ENCODE data around the gene ABCC4. TPM values are rescaled to one million over a fixed set of nuclear protein-coding genes. Genes with fewer than 3 reads are reported as not detected.

ABCC4 gene
- total RNA-seq, 1 experiment from 2014 or later, result 12.9 TPM

GRCh38 chr13:95154413-95154886, 146.8 kb downstream of the ABCC4 start:
- H3K9me3 ChIP-seq (replicated peaks), result no peaks in the 10 kb centered on the region
- no peaks in the 10 kb centered on the region for H3K36me3 ChIP-seq
- H3K27ac ChIP-seq, result no peak overlapping the region
- DNase-seq (ENCODE audit: low read depth in 1 of 2, low spot score in 2 of 2), result no peak
- H3K27me3 ChIP-seq (replicated peaks), result no peaks in the 10 kb centered on the region
- no peak overlapping the region for H3K4me3 ChIP-seq
- H3K4me1 ChIP-seq (replicated peaks), result peaks cover 7% of the 10 kb centered on the region

GRCh38 chr13:95153647-95154412, 147.4 kb downstream of the ABCC4 start:
- no peaks in the 10 kb centered on the region for H3K9me3 ChIP-seq (replicated peaks)
- peaks cover 7% of the 10 kb centered on the region for H3K4me1 ChIP-seq (replicated peaks)
- no peak overlapping the region for H3K4me3 ChIP-seq
- no peak for DNase-seq (ENCODE audit: low read depth in 1 of 2, low spot score in 2 of 2)
- no peaks in the 10 kb centered on the region for H3K27me3 ChIP-seq (replicated peaks)
- no peaks in the 10 kb centered on the region for H3K36me3 ChIP-seq
- H3K27ac ChIP-seq, result no peak overlapping the region

DNA sequence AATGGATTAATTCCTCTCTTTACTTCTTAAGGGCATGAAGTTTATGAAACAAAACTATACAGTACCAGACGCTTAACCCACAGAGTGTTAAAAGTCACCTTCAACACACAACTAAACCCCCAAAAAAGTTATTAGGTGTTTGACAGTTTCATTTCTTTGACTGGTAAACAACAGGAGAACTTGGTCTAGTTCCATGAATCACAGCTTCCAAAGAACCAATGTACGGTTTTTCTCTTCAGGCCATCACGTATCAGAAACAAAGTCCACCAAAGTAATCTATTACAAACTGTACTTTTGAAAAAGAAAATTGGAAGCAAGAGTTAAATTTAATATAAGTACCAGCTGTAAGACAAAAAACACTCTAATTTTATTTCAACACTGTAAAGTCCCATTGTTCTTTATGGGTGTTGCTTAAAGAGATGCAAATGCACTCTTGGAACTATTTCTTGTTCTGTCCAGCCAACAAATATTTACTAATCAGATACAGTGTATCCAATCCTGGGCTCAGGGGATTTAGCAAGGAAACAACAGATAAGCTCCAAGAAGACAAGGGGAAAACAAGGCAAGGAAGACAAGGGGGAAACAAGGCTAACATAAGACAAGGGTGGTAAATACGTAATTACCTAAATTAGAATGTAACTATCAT, 149.2 kb downstream of the ABCC4 start:
- no peak for DNase-seq (ENCODE audit: low read depth in 1 of 2, low spot score in 2 of 2)
- H3K4me1 ChIP-seq (replicated peaks), result peaks cover 7% of the 10 kb centered on the region
- H3K27me3 ChIP-seq (replicated peaks), result no peaks in the 10 kb centered on the region
- H3K36me3 ChIP-seq, result no peaks in the 10 kb centered on the region
- no peak overlapping the region for H3K27ac ChIP-seq
- no peak overlapping the region for H3K4me3 ChIP-seq
- H3K9me3 ChIP-seq (replicated peaks), result no peaks in the 10 kb centered on the region

- H3K9me3 ChIP-seq (replicated peaks), result no peaks in the 10 kb centered on the region
- H3K4me3 ChIP-seq, result no peak overlapping the region
- no peaks in the 10 kb centered on the region for H3K36me3 ChIP-seq
- peaks cover 7% of the 10 kb centered on the region for H3K4me1 ChIP-seq (replicated peaks)
- H3K27me3 ChIP-seq (replicated peaks), result no peaks in the 10 kb centered on the region
- no peak overlapping the region for H3K27ac ChIP-seq
- no peak for DNase-seq (ENCODE audit: low read depth in 1 of 2, low spot score in 2 of 2)
Observed at GRCh38 chr13:95150555-95150954, 150.7 kb downstream of the ABCC4 start.

DNA sequence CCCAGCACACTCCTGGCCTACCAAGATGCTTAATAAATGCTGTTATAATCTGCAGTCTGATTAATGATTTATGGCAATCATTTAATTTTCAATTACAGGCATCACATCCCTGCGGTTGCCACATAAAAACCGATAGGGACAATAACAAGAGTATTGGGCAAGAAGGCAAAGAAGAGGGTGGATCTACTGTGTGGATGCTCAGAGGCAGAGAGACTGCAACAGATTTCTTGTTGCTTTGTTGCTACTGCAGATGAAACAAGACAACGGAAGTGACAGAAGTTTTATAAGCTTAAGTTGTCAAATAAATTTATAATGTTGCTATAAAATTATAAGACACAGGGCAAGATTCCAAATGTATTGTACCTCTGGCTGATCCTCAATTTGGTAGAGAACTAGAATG, 154.8 kb downstream of the ABCC4 start:
- no peak overlapping the region for H3K4me3 ChIP-seq
- H3K27ac ChIP-seq, result no peak overlapping the region
- H3K4me1 ChIP-seq (replicated peaks), result no peaks in the 10 kb centered on the region
- no peaks in the 10 kb centered on the region for H3K36me3 ChIP-seq
- H3K27me3 ChIP-seq (replicated peaks), result no peaks in the 10 kb centered on the region
- no peaks in the 10 kb centered on the region for H3K9me3 ChIP-seq (replicated peaks)
- DNase-seq (ENCODE audit: low read depth in 1 of 2, low spot score in 2 of 2), result no peak

GRCh38 chr13:95145587-95145986, 155.7 kb downstream of the ABCC4 start:
- no peak for DNase-seq (ENCODE audit: low read depth in 1 of 2, low spot score in 2 of 2)
- Histone ChIP-seq H3K27ac (no peak overlapping the region), H3K9me3 (replicated peaks) (no peaks in the 10 kb centered on the region), H3K27me3 (replicated peaks) (no peaks in the 10 kb centered on the region), H3K36me3 (no peaks in the 10 kb centered on the region), H3K4me3 (no peak overlapping the region), H3K4me1 (replicated peaks) (no peaks in the 10 kb centered on the region)

- Histone ChIP-seq H3K27ac (no peak overlapping the region), H3K4me1 (replicated peaks) (no peaks in the 10 kb centered on the region), H3K36me3 (no peaks in the 10 kb centered on the region), H3K27me3 (replicated peaks) (no peaks in the 10 kb centered on the region), H3K4me3 (no peak overlapping the region), H3K9me3 (replicated peaks) (no peaks in the 10 kb centered on the region)
- DNase-seq (ENCODE audit: low read depth in 1 of 2, low spot score in 2 of 2), result no peak
Observed at GRCh38 chr13:95140502-95140901, 160.7 kb downstream of the ABCC4 start.

DNA sequence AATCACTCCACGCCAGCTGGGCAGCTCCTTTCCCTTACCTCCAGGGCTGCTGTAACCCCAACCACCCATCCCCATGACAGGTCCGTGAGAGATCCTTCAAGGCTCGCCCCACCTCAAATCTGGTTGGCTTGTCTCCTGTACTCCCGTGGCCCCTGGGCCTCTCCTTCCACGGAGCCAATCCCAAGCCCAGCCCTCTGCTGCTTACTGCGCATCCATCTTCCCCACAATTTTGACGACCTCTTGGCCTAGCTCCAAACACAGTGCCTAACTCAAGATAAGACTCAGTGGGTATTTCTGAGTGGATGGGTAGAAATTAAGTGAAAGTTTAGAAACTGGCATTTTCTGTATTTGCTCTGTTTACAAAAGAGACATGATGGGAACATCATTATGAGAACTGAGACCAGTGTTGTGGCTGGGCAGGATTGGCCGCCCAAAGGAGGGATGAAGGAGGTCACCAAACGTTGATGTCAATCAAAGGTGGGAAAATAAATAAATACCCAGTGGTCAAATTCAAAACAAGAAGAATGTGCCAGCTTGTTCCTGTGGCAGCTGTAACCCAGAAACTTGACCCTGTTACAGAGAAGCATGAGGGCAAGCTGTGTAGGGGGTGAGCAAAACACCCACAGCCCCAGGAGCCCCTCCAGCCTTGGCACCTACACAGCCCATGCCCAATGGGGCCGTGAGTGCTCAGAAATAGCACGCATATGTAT, 162.2 kb downstream of the ABCC4 start:
- Histone ChIP-seq H3K4me3 (no peak overlapping the region), H3K27ac (no peak overlapping the region), H3K36me3 (no peaks in the 10 kb centered on the region), H3K27me3 (replicated peaks) (no peaks in the 10 kb centered on the region), H3K9me3 (replicated peaks) (no peaks in the 10 kb centered on the region), H3K4me1 (replicated peaks) (no peaks in the 10 kb centered on the region)
- no peak for DNase-seq (ENCODE audit: low read depth in 1 of 2, low spot score in 2 of 2)

- Histone ChIP-seq H3K9me3 (replicated peaks) (no peaks in the 10 kb centered on the region), H3K36me3 (no peaks in the 10 kb centered on the region), H3K27ac (no peak overlapping the region), H3K4me3 (no peak overlapping the region), H3K4me1 (replicated peaks) (no peaks in the 10 kb centered on the region), H3K27me3 (replicated peaks) (no peaks in the 10 kb centered on the region)
- DNase-seq (ENCODE audit: low read depth in 1 of 2, low spot score in 2 of 2), result no peak
Observed at GRCh38 chr13:95137096-95137495, 164.2 kb downstream of the ABCC4 start.

DNA sequence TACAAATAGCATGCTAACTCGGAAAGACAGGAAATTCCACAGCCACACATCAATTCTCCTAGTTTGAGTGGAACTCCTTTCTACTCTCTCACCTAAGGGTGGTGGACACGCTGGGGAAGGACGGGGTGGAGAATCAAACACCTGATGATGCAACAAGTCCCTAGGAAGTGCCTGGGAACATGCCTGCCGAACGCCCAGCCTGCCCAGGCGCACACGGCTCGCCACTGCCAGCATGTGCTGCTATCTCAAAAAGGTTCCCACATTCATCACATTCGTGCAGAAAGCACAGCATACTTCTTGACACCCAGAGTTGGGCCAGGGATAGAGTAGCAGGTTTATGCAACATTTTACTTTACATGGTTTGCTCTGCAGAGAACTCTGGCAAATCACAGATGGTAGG, 164.6 kb downstream of the ABCC4 start:
- no peak overlapping the region for H3K27ac ChIP-seq
- no peaks in the 10 kb centered on the region for H3K4me1 ChIP-seq (replicated peaks)
- H3K9me3 ChIP-seq (replicated peaks), result no peaks in the 10 kb centered on the region
- H3K27me3 ChIP-seq (replicated peaks), result no peaks in the 10 kb centered on the region
- no peak for DNase-seq (ENCODE audit: low read depth in 1 of 2, low spot score in 2 of 2)
- H3K4me3 ChIP-seq, result no peak overlapping the region
- no peaks in the 10 kb centered on the region for H3K36me3 ChIP-seq

DNA sequence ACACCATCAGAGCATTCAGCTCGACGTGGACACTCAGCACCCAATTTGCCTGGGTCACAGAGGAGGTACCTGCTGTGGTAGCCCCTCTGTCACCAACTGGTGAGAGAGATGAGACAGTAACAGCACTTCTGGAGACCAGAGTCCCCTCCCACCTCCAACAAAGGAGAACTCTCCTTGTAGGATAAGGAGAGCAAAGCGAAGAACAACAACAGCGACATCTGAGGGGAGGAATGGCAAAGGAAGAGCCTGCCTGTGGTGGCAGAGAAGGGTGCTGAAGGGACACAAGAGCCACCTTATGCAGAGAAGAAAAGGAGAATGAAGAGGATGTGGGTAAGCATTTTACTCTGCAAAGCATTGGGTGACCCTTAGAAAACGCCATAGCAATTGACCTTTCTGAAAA, 167.8 kb downstream of the ABCC4 start:
- 0 out of 2 replicates have a peak, but pooled peaks cover under 1% of the 10 kb centered on the region for H3K4me1 ChIP-seq (replicated peaks)
- DNase-seq (ENCODE audit: low read depth in 1 of 2, low spot score in 2 of 2), result no peak
- H3K27me3 ChIP-seq (replicated peaks), result no peaks in the 10 kb centered on the region
- H3K27ac ChIP-seq, result no peak overlapping the region
- H3K36me3 ChIP-seq, result no peaks in the 10 kb centered on the region
- H3K9me3 ChIP-seq (replicated peaks), result no peaks in the 10 kb centered on the region
- H3K4me3 ChIP-seq, result no peak overlapping the region

DNA sequence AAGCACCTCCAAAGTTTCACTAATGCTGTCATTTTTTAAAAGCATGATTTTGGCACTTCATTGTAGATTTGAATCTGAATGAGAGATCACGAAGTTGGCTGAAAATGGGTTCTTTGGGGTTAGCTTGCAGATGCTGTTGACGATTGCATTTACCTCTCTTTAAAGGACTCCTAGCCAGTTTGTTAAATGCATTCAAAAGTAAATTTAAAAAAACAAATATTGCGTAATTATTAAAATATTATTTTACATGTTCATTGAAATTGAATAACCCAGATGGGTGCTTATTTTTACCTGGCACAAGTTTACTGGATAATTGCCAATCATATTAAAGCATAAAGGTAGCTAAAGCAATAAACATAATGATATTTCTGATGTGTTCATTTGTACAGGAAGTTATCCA, 172.2 kb downstream of the ABCC4 start:
- Histone ChIP-seq H3K36me3 (no peaks in the 10 kb centered on the region), H3K4me3 (no peak overlapping the region), H3K4me1 (replicated peaks) (peaks cover 7% of the 10 kb centered on the region; the same call in 1 of the 2 replicates), H3K27ac (no peak overlapping the region), H3K27me3 (replicated peaks) (no peaks in the 10 kb centered on the region), H3K9me3 (replicated peaks) (no peaks in the 10 kb centered on the region)
- no peak for DNase-seq (ENCODE audit: low read depth in 1 of 2, low spot score in 2 of 2)

DNA sequence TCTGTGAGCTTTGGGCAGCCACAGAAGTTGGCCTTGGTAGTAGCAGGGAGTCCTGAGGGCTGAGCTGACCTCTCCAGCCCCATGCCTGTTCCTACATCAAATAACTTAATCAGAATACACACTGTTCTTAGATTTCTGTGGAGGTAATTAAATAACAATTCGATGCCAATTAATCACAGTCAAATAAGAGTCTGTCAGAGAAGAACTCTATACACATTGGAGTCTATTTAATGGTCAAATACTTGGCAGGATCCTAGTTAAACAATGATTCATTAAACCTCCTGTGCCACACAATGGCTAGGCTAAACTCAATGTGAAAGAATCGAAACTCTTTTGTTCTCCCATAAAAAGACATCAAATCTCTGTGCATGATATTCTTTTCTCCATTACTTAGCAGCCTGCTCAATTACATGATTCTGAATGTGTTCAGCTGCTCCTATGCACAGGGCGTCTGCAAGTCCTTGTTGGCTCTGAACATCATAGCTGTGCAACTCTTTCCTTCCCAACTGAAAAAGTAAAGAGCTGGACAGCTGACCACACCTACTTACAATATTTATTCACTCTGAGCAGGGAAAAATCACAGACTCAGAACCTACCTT, 173.1 kb downstream of the ABCC4 start:
- no peaks in the 10 kb centered on the region for H3K27me3 ChIP-seq (replicated peaks)
- H3K4me3 ChIP-seq, result no peak overlapping the region
- H3K27ac ChIP-seq, result no peak overlapping the region
- no peak for DNase-seq (ENCODE audit: low read depth in 1 of 2, low spot score in 2 of 2)
- H3K9me3 ChIP-seq (replicated peaks), result no peaks in the 10 kb centered on the region
- no peaks in the 10 kb centered on the region for H3K36me3 ChIP-seq
- H3K4me1 ChIP-seq (replicated peaks), result peaks cover 7% of the 10 kb centered on the region; the same call in 1 of the 2 replicates

GRCh38 chr13:95124959-95125358, 176.3 kb downstream of the ABCC4 start:
- Histone ChIP-seq H3K4me3 (no peak overlapping the region), H3K4me1 (replicated peaks) (peaks cover 7% of the 10 kb centered on the region), H3K27me3 (replicated peaks) (no peaks in the 10 kb centered on the region), H3K27ac (no peak overlapping the region), H3K36me3 (no peaks in the 10 kb centered on the region), H3K9me3 (replicated peaks) (no peaks in the 10 kb centered on the region)
- no peak for DNase-seq (ENCODE audit: low read depth in 1 of 2, low spot score in 2 of 2)
